HG02981 (cell line): ENCODE measurements around the gene CROT.

Experiments used
- ATAC-seq: cut with Tn5 transposase; IDR thresholded peaks from one replicate; pipeline ENCODE4 v1.9.1; 2021; ENCODE audit warnings: mild to moderate bottlenecking, moderate library complexity; ENCODE audit not compliant: unreplicated experiment

The CROT gene

GRCh38 chr7:87413029-87413428 is 67.6 kb downstream of the CROT start:
- no peak for ATAC-seq

GRCh38 chr7:87413951-87414793 is 68.7 kb downstream of the CROT start:
- no peak for ATAC-seq

GRCh38 chr7:87414794-87415188 is 69.3 kb downstream of the CROT start:
- no peak for ATAC-seq

GRCh38 chr7:87416682-87417587 is 71.5 kb downstream of the CROT start:
- ATAC-seq = peak; percentile 75

GRCh38 chr7:87420173-87420572 is 74.7 kb downstream of the CROT start:
- ATAC-seq = no peak

- no peak for ATAC-seq
Measured at GRCh38 chr7:87424075-87424474, 78.6 kb downstream of the CROT start.

- peak; percentile 67 for ATAC-seq
Measured at GRCh38 chr7:87426160-87426559, 80.7 kb downstream of the CROT start.

GRCh38 chr7:87427288-87427687 is 81.8 kb downstream of the CROT start:
- ATAC-seq = no peak

GRCh38 chr7:87432536-87432935 is 87.1 kb downstream of the CROT start:
- ATAC-seq = no peak

- no peak for ATAC-seq
Measured at GRCh38 chr7:87435546-87435945, 90.1 kb downstream of the CROT start.

GRCh38 chr7:87445897-87446296 is 100.4 kb downstream of the CROT start:
- peak; percentile 83 for ATAC-seq

- no peak for ATAC-seq
Measured at GRCh38 chr7:87447116-87447635, 101.7 kb downstream of the CROT start.

GRCh38 chr7:87448388-87448787 is 102.9 kb downstream of the CROT start:
- no peak for ATAC-seq
